GM12891 (cell line): Measurements from ENCODE around the gene CDH13.

Experiments used
- PAX5 ChIP-seq: IDR thresholded peaks from 2 replicates; pipeline ENCODE4 v1.6.1; 2011; ENCODE audit warnings: low read length, moderate library complexity, mild to moderate bottlenecking; ENCODE audit not compliant: insufficient read depth, severe bottlenecking
- POLR2A ChIP-seq: IDR thresholded peaks from 2 replicates; pipeline ENCODE4 v1.6.1; 2011; ENCODE audit warnings: low read depth, low read length, control low read depth
- POLR2AphosphoS5 ChIP-seq: IDR thresholded peaks from 2 replicates; pipeline ENCODE4 v1.6.1; 2011; ENCODE audit warnings: low read depth, low read length, control low read depth
- POU2F2 ChIP-seq: IDR thresholded peaks from 2 replicates; pipeline ENCODE4 v1.6.1; 2011; ENCODE audit warnings: low read depth, mild to moderate bottlenecking, control low read depth, low read length, moderate library complexity
- SPI1 ChIP-seq: IDR thresholded peaks from 2 replicates; pipeline ENCODE4 v1.6.1; 2011; ENCODE audit warnings: low read depth, low read length, control low read depth
- TAF1 ChIP-seq: IDR thresholded peaks from 2 replicates; pipeline ENCODE4 v1.6.1; 2011; ENCODE audit warnings: low read depth, low read length, control low read depth

- TF ChIP-seq SPI1 (no peak), POLR2A (no peak), POLR2AphosphoS5 (no peak), TAF1 (no peak), PAX5 (no peak), POU2F2 (no peak)
These were observed 368.6 kb downstream of the CDH13 start for GRCh38 chr16:82995286-82995923.
